ENCODE results near the gene CLASRP. TPM values are rescaled to one million over a fixed set of nuclear protein-coding genes. Genes with fewer than 3 reads are reported as not detected.
A peak's percentile ranks its signal among the peaks of the same experiment; 100 is the strongest.
"Not testable (repeated sequence)": the region's sequence is repeated elsewhere in the genome, so short reads cannot be mapped to it uniquely, and the experiment has no call there.

The CLASRP gene
- total RNA-seq, 2 experiments from 2014 or later, result 114 to 121 TPM

- Mint-ChIP-seq H3K27me3 (no peaks in the 10 kb centered on the region), H3K36me3 (peaks cover 5% of the 10 kb centered on the region), H3K4me1 (peaks cover 56% of the 10 kb centered on the region), H3K4me3 (no peak overlapping the region), H3K27ac (peak overlapping the region; percentile 1), H3K9me3 (ENCODE audit: low read depth) (no peaks in the 10 kb centered on the region)
- DNase-seq (no peak), ATAC-seq (no peak)
- CTCF ChIA-PET, result interaction anchor here (0.5 to 1.5 kb wide), 5 partner anchors 19 to 97 kb away, joined by 3 read pairs; partner anchors contain the start of gene RELB
Measured at GRCh38 chr19:45098521-45099466, 59.9 kb downstream of the CLASRP start.

- no peaks in the 10 kb centered on the region for H3K27me3 Mint-ChIP-seq
- peaks cover 56% of the 10 kb centered on the region for H3K4me1 Mint-ChIP-seq
- ATAC-seq (no peak), DNase-seq (no peak)
- CTCF ChIA-PET, result interaction anchor here (1.4 to 1.5 kb wide), 2 partner anchors 20 to 40 kb away, joined by 3 read pairs; no protein-coding TSS in a partner anchor
- no peak overlapping the region for H3K27ac Mint-ChIP-seq
- peaks cover 3% of the 10 kb centered on the region for H3K36me3 Mint-ChIP-seq
- H3K4me3 Mint-ChIP-seq, result no peak overlapping the region
- no peaks in the 10 kb centered on the region for H3K9me3 Mint-ChIP-seq (ENCODE audit: low read depth)
Measured at GRCh38 chr19:45099467-45100191, 60.8 kb downstream of the CLASRP start.

- ATAC-seq (no peak), DNase-seq (no peak)
- Mint-ChIP-seq H3K4me1 (peaks cover 58% of the 10 kb centered on the region), H3K4me3 (no peak overlapping the region), H3K36me3 (peaks cover 1% of the 10 kb centered on the region), H3K27ac (no peak overlapping the region), H3K9me3 (ENCODE audit: low read depth) (no peaks in the 10 kb centered on the region), H3K27me3 (no peaks in the 10 kb centered on the region)
- CTCF ChIA-PET, result interaction anchor here (1.4 kb wide), 1 partner anchor 41 kb away, joined by 3 read pairs; no protein-coding TSS in a partner anchor
Measured at GRCh38 chr19:45100201-45100600, 61.4 kb downstream of the CLASRP start.

GRCh38 chr19:45100846-45101252 lies 62.0 kb downstream of the CLASRP start:
- peaks cover 62% of the 10 kb centered on the region for H3K4me1 Mint-ChIP-seq
- CTCF ChIA-PET, result interaction anchor here (2.1 to 3.1 kb wide), 2 partner anchors 17 to 86 kb away, joined by 5 to 12 read pairs; no protein-coding TSS in a partner anchor
- DNase-seq (no peak), ATAC-seq (no peak)
- peaks cover 1% of the 10 kb centered on the region for H3K36me3 Mint-ChIP-seq
- H3K4me3 Mint-ChIP-seq, result no peak overlapping the region
- no peaks in the 10 kb centered on the region for H3K9me3 Mint-ChIP-seq (ENCODE audit: low read depth)
- no peak overlapping the region for H3K27ac Mint-ChIP-seq
- H3K27me3 Mint-ChIP-seq, result no peaks in the 10 kb centered on the region

GRCh38 chr19:45101806-45102205 lies 63.0 kb downstream of the CLASRP start:
- DNase-seq (no peak), ATAC-seq (no peak)
- no peaks in the 10 kb centered on the region for H3K27me3 Mint-ChIP-seq
- H3K9me3 Mint-ChIP-seq (ENCODE audit: low read depth), result no peaks in the 10 kb centered on the region
- no peak overlapping the region for H3K4me3 Mint-ChIP-seq
- peaks cover 54% of the 10 kb centered on the region for H3K4me1 Mint-ChIP-seq
- H3K27ac Mint-ChIP-seq, result no peak overlapping the region
- CTCF ChIA-PET, result interaction anchor here (2.1 to 3.1 kb wide), 3 partner anchors 16 to 85 kb away, joined by 5 to 12 read pairs (median 11); no protein-coding TSS in a partner anchor
- no peaks in the 10 kb centered on the region for H3K36me3 Mint-ChIP-seq

- Mint-ChIP-seq H3K27me3 (no peaks in the 10 kb centered on the region), H3K36me3 (no peaks in the 10 kb centered on the region), H3K4me1 (peaks cover 51% of the 10 kb centered on the region), H3K9me3 (ENCODE audit: low read depth) (no peaks in the 10 kb centered on the region), H3K27ac (no peak overlapping the region), H3K4me3 (no peak overlapping the region)
- ATAC-seq (no peak), DNase-seq (no peak)
- CTCF ChIA-PET, result interaction anchor here (0.6 to 3.1 kb wide), 10 partner anchors 10 to 116 kb away, joined by 3 to 14 read pairs (median 4); partner anchors contain the start of genes CLASRP, PPP1R37 and TRAPPC6A
Measured at GRCh38 chr19:45102481-45102880, 63.6 kb downstream of the CLASRP start.

- Mint-ChIP-seq H3K27ac (peak overlapping the region; percentile 30), H3K4me1 (peaks cover 45% of the 10 kb centered on the region), H3K27me3 (no peaks in the 10 kb centered on the region), H3K9me3 (ENCODE audit: low read depth) (no peaks in the 10 kb centered on the region), H3K4me3 (peak overlapping the region; percentile 26), H3K36me3 (no peaks in the 10 kb centered on the region)
- ATAC-seq (peak; percentile 90), DNase-seq (peak; percentile 79)
- CTCF ChIA-PET, result interaction anchor here (0.6 to 3.1 kb wide), 14 partner anchors 11 to 116 kb away, joined by 3 to 14 read pairs (median 3); partner anchors contain the start of genes CLASRP, PPP1R37 and TRAPPC6A
Measured at GRCh38 chr19:45103156-45103507, 64.3 kb downstream of the CLASRP start.

- CTCF ChIA-PET, result interaction anchor here (0.6 to 3.1 kb wide), 13 partner anchors 10 to 88 kb away, joined by 3 to 14 read pairs (median 3); partner anchors contain the start of genes CLASRP, PPP1R37 and TRAPPC6A
- Mint-ChIP-seq H3K9me3 (ENCODE audit: low read depth) (no peaks in the 10 kb centered on the region), H3K27me3 (no peaks in the 10 kb centered on the region), H3K4me3 (peak overlapping the region; percentile 26), H3K27ac (peak overlapping the region; percentile 30), H3K4me1 (peaks cover 42% of the 10 kb centered on the region), H3K36me3 (no peaks in the 10 kb centered on the region)
- ATAC-seq (peak; percentile 24), DNase-seq (no peak)
Measured at GRCh38 chr19:45103508-45104319, 64.9 kb downstream of the CLASRP start.

GRCh38 chr19:45104658-45105349 lies 66.0 kb downstream of the CLASRP start:
- no peaks in the 10 kb centered on the region for H3K27me3 Mint-ChIP-seq
- no peak for DNase-seq
- H3K36me3 Mint-ChIP-seq, result no peaks in the 10 kb centered on the region
- H3K9me3 Mint-ChIP-seq (ENCODE audit: low read depth), result no peaks in the 10 kb centered on the region
- peaks cover 39% of the 10 kb centered on the region for H3K4me1 Mint-ChIP-seq
- CTCF ChIA-PET, result interaction anchor here (3.1 kb wide), 1 partner anchor 20 kb away, joined by 11 read pairs; no protein-coding TSS in a partner anchor
- H3K27ac Mint-ChIP-seq, result peak overlapping the region; percentile 17
- H3K4me3 Mint-ChIP-seq, result no peak overlapping the region
- ATAC-seq, result no peak

- CTCF ChIA-PET; H3K36me3 Mint-ChIP-seq; H3K27me3 Mint-ChIP-seq; H3K9me3 Mint-ChIP-seq (ENCODE audit: low read depth); ATAC-seq; H3K27ac Mint-ChIP-seq; DNase-seq; H3K4me3 Mint-ChIP-seq: not testable (repeated sequence)
- peaks cover 49% of the 10 kb centered on the region for H3K4me1 Mint-ChIP-seq
Measured at GRCh38 chr19:45106363-45106762, 67.5 kb downstream of the CLASRP start.

- no peaks in the 10 kb centered on the region for H3K9me3 Mint-ChIP-seq (ENCODE audit: low read depth)
- H3K27me3 Mint-ChIP-seq, result no peaks in the 10 kb centered on the region
- DNase-seq (no peak), ATAC-seq (no peak)
- H3K4me3 Mint-ChIP-seq, result no peak overlapping the region
- H3K36me3 Mint-ChIP-seq, result no peaks in the 10 kb centered on the region
- CTCF ChIA-PET, result interaction anchor here (0.6 kb wide), 1 partner anchor 48 kb away, joined by 3 read pairs; no protein-coding TSS in a partner anchor
- H3K27ac Mint-ChIP-seq, result no peak overlapping the region
- peaks cover 44% of the 10 kb centered on the region for H3K4me1 Mint-ChIP-seq
Measured at GRCh38 chr19:45107621-45108150, 68.8 kb downstream of the CLASRP start.

- Mint-ChIP-seq H3K4me3 (no peak overlapping the region), H3K36me3 (no peaks in the 10 kb centered on the region), H3K27me3 (no peaks in the 10 kb centered on the region), H3K4me1 (peaks cover 24% of the 10 kb centered on the region), H3K27ac (peak overlapping the region; percentile 28), H3K9me3 (ENCODE audit: low read depth) (no peaks in the 10 kb centered on the region)
- DNase-seq (no peak), ATAC-seq (peak; percentile 63)
- CTCF ChIA-PET, result interaction anchor here (0.7 kb wide), 1 partner anchor 328 kb away, joined by 3 read pairs; no protein-coding TSS in a partner anchor
Measured at GRCh38 chr19:45110851-45111266, 72.0 kb downstream of the CLASRP start.
